SU-DHL-6 (cell line): Measurements from ENCODE around the gene DAW1.

Source experiments
- CTCF ChIP-seq: fragments of 200-600 bp; sonication (generic); IDR thresholded peaks from one replicate; pipeline ENCODE4 v1.5.1; 2017; ENCODE audit warnings: antibody characterized with exemption, mild to moderate bottlenecking, low read length, moderate library complexity; ENCODE audit not compliant: insufficient read depth, poor library complexity, severe bottlenecking
- EZH2phosphoT487 ChIP-seq: fragments of 200-600 bp; sonication (generic), shearing (Covaris generic); conservative IDR thresholded peaks from 2 replicates; pipeline ENCODE4 v1.6.1; 2018; ENCODE audit warnings: mild to moderate bottlenecking, antibody characterized with exemption, low read length, moderate library complexity, mixed read lengths

GRCh38 chr2:227914362-227914761, 42.9 kb downstream of the DAW1 start:
- TF ChIP-seq CTCF (no peak), EZH2phosphoT487 (no peak)
